Neutrophil (primary cell): ENCODE data around the gene SYT5.

Experiments
- H3K27ac ChIP-seq: fragments of 200-600 bp; sonication (generic); 2 replicates; pipeline ENCODE4 v1.5.1; 2016; ENCODE audit warnings: mild to moderate bottlenecking, moderate library complexity
- H3K27me3 ChIP-seq: fragments of 200-600 bp; sonication (generic); 2 replicates; pipeline ENCODE4 v1.6.0; 2016; ENCODE audit warnings: mild to moderate bottlenecking
- H3K36me3 ChIP-seq: fragments of 200-600 bp; sonication (generic); 2 replicates; pipeline ENCODE4 v1.5.1; 2017
- H3K4me1 ChIP-seq, 2 experiments: fragments of 200-600 bp in 1 of 2; sonication (generic) in 1 of 2; 1 replicate in 1 of 2; 2 replicates in 1 of 2; pipeline versions ENCODE4 v1.5.1 to v1.6.1; 2013 to 2016; ENCODE audit warnings: low read depth in 1 of 2, low read length in 1 of 2, mild to moderate bottlenecking in 1 of 2, moderate library complexity in 1 of 2; ENCODE audit not compliant: control insufficient read depth in 1 of 2, insufficient read depth in 1 of 2
- H3K4me3 ChIP-seq, 2 experiments: fragments of 200-600 bp in 1 of 2; sonication (generic) in 1 of 2; 1 replicate in 1 of 2; 2 replicates in 1 of 2; pipeline ENCODE4 v1.5.1; 2013 to 2016; ENCODE audit warnings: low read depth in 1 of 2, low read length in 1 of 2, mild to moderate bottlenecking in 1 of 2, moderate library complexity in 1 of 2
- H3K9me3 ChIP-seq: fragments of 200-600 bp; sonication (generic); 2 replicates; pipeline ENCODE4 v1.5.1; 2016
- CTCF ChIP-seq: fragments of 200-600 bp; sonication (generic); IDR thresholded peaks from 2 replicates; pipeline ENCODE4 v1.5.1; 2016; ENCODE audit warnings: antibody characterized with exemption

Gene SYT5

GRCh38 chr19:55176076-55176475, 4.0 kb downstream of the SYT5 start:
- TF ChIP-seq CTCF: no peak
- no peaks in the 10 kb centered on the region for H3K9me3 ChIP-seq
- no peaks in the 10 kb centered on the region for H3K36me3 ChIP-seq
- H3K27me3 ChIP-seq: peaks cover 100% of the 10 kb centered on the region
- no peak overlapping the region for H3K27ac ChIP-seq
- no peaks in the 10 kb centered on the region for H3K4me1 ChIP-seq
- H3K4me3 ChIP-seq: no peak overlapping the region

GRCh38 chr19:55175117-55175867, 4.8 kb downstream of the SYT5 start:
- H3K9me3 ChIP-seq: no peaks in the 10 kb centered on the region
- no peaks in the 10 kb centered on the region for H3K36me3 ChIP-seq
- H3K4me1 ChIP-seq: no peaks in the 10 kb centered on the region
- TF ChIP-seq CTCF: no peak
- H3K4me3 ChIP-seq: no peak overlapping the region
- H3K27me3 ChIP-seq: peaks cover 100% of the 10 kb centered on the region
- no peak overlapping the region for H3K27ac ChIP-seq

- TF ChIP-seq CTCF: no peak
- Histone ChIP-seq H3K4me1 (no peaks in the 10 kb centered on the region), H3K9me3 (no peaks in the 10 kb centered on the region), H3K27me3 (peaks cover 100% of the 10 kb centered on the region), H3K4me3 (no peak overlapping the region), H3K36me3 (no peaks in the 10 kb centered on the region), H3K27ac (no peak overlapping the region)
These were observed 5.5 kb downstream of the SYT5 start for GRCh38 chr19:55174425-55175116.

GRCh38 chr19:55173714-55174409, 6.2 kb downstream of the SYT5 start:
- Histone ChIP-seq H3K4me1 (no peaks in the 10 kb centered on the region), H3K4me3 (no peak overlapping the region), H3K27ac (no peak overlapping the region), H3K36me3 (no peaks in the 10 kb centered on the region), H3K27me3 (peaks cover 100% of the 10 kb centered on the region), H3K9me3 (no peaks in the 10 kb centered on the region)
- TF ChIP-seq CTCF: no peak

GRCh38 chr19:55173186-55173713, 6.8 kb downstream of the SYT5 start:
- no peaks in the 10 kb centered on the region for H3K36me3 ChIP-seq
- no peaks in the 10 kb centered on the region for H3K9me3 ChIP-seq
- no peak overlapping the region for H3K4me3 ChIP-seq
- no peak for TF ChIP-seq CTCF
- H3K27me3 ChIP-seq: peaks cover 100% of the 10 kb centered on the region
- no peak overlapping the region for H3K27ac ChIP-seq
- H3K4me1 ChIP-seq: no peaks in the 10 kb centered on the region
